Astrocyte (in vitro differentiated cells and primary cell): ENCODE data around the gene NLRP14.

Source experiments
- EZH2 ChIP-seq: IDR thresholded peaks from 2 replicates; pipeline ENCODE4 v1.6.1; 2012; ENCODE audit warnings: mild to moderate bottlenecking, low read length, inconsistent platforms; ENCODE audit not compliant: insufficient read depth
- TF ChIP-seq, protein P1 (sequence below): IDR thresholded peaks from 2 replicates; pipeline ENCODE4 v1.5.1; 2011; ENCODE audit warnings: low read depth, mild to moderate bottlenecking, inconsistent platforms, low read length, moderate library complexity; ENCODE audit not compliant: insufficient read depth

DNA sequence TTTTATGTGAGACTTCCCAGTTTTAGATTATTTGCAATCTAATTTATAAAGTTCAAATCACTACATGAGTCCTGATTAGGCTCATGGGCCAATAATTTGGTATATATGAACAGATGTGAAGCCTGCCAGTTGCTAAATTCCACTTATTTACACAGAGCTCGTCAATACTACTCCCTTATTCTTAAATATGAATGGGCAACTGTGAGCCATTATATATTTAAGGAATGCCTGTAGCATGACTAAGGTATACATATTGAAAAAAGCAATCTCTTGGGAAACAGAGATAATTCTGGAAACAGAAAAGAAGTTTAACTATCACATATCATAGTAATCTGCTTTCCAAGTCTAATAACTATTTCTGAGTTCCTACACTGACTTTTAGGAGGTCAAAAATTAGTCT is 95.5 kb downstream of the NLRP14 start:
- TF ChIP-seq, protein P1, sequence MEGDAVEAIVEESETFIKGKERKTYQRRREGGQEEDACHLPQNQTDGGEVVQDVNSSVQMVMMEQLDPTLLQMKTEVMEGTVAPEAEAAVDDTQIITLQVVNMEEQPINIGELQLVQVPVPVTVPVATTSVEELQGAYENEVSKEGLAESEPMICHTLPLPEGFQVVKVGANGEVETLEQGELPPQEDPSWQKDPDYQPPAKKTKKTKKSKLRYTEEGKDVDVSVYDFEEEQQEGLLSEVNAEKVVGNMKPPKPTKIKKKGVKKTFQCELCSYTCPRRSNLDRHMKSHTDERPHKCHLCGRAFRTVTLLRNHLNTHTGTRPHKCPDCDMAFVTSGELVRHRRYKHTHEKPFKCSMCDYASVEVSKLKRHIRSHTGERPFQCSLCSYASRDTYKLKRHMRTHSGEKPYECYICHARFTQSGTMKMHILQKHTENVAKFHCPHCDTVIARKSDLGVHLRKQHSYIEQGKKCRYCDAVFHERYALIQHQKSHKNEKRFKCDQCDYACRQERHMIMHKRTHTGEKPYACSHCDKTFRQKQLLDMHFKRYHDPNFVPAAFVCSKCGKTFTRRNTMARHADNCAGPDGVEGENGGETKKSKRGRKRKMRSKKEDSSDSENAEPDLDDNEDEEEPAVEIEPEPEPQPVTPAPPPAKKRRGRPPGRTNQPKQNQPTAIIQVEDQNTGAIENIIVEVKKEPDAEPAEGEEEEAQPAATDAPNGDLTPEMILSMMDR: no peak
- no peak for TF ChIP-seq EZH2
